CD14-positive monocyte (primary cell): ENCODE measurements around the gene CXXC5. TPM values are rescaled to one million over a fixed set of nuclear protein-coding genes. Genes with fewer than 3 reads are reported as not detected.

Source experiments
- DNase-seq, 3 donors: peaks; one replicate each; pipeline ENCODE4 v3.0.0-alpha.2; 2011 to 2022
- H2AFZ ChIP-seq: 2 replicates; pipeline ENCODE4 v1.6.0; 2012; ENCODE audit warnings: mild to moderate bottlenecking, low read depth, low read length, inconsistent platforms; ENCODE audit not compliant: insufficient read depth, poor library complexity, severe bottlenecking
- H3K27ac ChIP-seq, 2 donors: 1 replicate in 1 of 2; 2 replicates in 1 of 2; pipeline ENCODE4 v1.5.1; 2012 to 2013; ENCODE audit warnings: low read length in 2 of 2, control low read depth in 1 of 2, inconsistent platforms in 1 of 2, low read depth in 1 of 2, mild to moderate bottlenecking in 1 of 2
- H3K27me3 ChIP-seq, 2 donors: one replicate each; pipeline versions ENCODE4 v1.6.0 to v1.6.1; 2011 to 2013; ENCODE audit warnings: low read length in 2 of 2; ENCODE audit not compliant: control insufficient read depth in 2 of 2, insufficient read depth in 2 of 2
- H3K36me3 ChIP-seq, 2 donors: replicated peaks in 1 of 2; 1 replicate in 1 of 2; 2 replicates in 1 of 2; pipeline versions ENCODE4 v1.5.1 to v1.6.1; 2012 to 2013; ENCODE audit warnings: low read length in 2 of 2, control low read depth in 1 of 2, inconsistent platforms in 1 of 2, mild to moderate bottlenecking in 1 of 2; ENCODE audit not compliant: insufficient read depth in 2 of 2, control insufficient read depth in 1 of 2
- H3K4me1 ChIP-seq, 2 donors: 1 replicate in 1 of 2; 2 replicates in 1 of 2; pipeline versions ENCODE4 v1.5.1 to v1.6.1; 2012 to 2013; ENCODE audit warnings: low read length in 2 of 2, control low read depth in 1 of 2, inconsistent platforms in 1 of 2, mild to moderate bottlenecking in 1 of 2, moderate library complexity in 1 of 2; ENCODE audit not compliant: insufficient read depth in 2 of 2, control insufficient read depth in 1 of 2
- H3K4me2 ChIP-seq: replicated peaks from 2 replicates; pipeline ENCODE3; 2012; ENCODE audit warnings: low read length, moderate library complexity, mild to moderate bottlenecking; ENCODE audit not compliant: poor library complexity, severe bottlenecking; ENCODE audit errors: extremely low read depth
- H3K4me3 ChIP-seq, 3 experiments: fragments of 200-600 bp in 1 of 3; sonication (generic) in 1 of 3; replicated peaks in 1 of 3; 1 replicate in 2 of 3; 2 replicates in 1 of 3; pipeline ENCODE4 v1.5.1; 2011 to 2013; ENCODE audit warnings: low read length in 3 of 3, mild to moderate bottlenecking in 3 of 3, control low read depth in 2 of 3, low read depth in 2 of 3, inconsistent platforms in 1 of 3, moderate library complexity in 1 of 3
- H3K79me2 ChIP-seq: 2 replicates; pipeline ENCODE4 v1.6.0; 2012; ENCODE audit warnings: mild to moderate bottlenecking, control low read depth, inconsistent platforms, low read length, moderate library complexity; ENCODE audit not compliant: insufficient read depth
- H3K9ac ChIP-seq: 2 replicates; pipeline ENCODE4 v1.6.0; 2017; ENCODE audit warnings: low read length, mild to moderate bottlenecking; ENCODE audit not compliant: insufficient read depth, poor library complexity, severe bottlenecking
- H3K9me3 ChIP-seq, 2 donors: replicated peaks in 1 of 2; 1 replicate in 1 of 2; 2 replicates in 1 of 2; pipeline versions ENCODE4 v1.5.1 to v1.6.1; 2012 to 2013; ENCODE audit warnings: low read length in 2 of 2, control low read depth in 1 of 2; ENCODE audit not compliant: control insufficient read depth in 1 of 2, insufficient read depth in 1 of 2
- H4K20me1 ChIP-seq: 2 replicates; pipeline ENCODE4 v1.6.0; 2012; ENCODE audit warnings: mild to moderate bottlenecking, low read length, control low read depth, moderate library complexity; ENCODE audit not compliant: insufficient read depth
- H3K27ac Mint-ChIP-seq, 7 donors: one replicate each; pipeline ENCODE4 v1.8.0; 2020; ENCODE audit warnings: mild to moderate bottlenecking in 7 of 7, mixed read lengths in 7 of 7, moderate library complexity in 6 of 7, inconsistent platforms in 2 of 7
- H3K27me3 Mint-ChIP-seq, 3 donors: one replicate each; pipeline ENCODE4 v1.8.0; 2021 to 2022; ENCODE audit warnings: low read depth in 3 of 3, mild to moderate bottlenecking in 3 of 3, mixed read lengths in 3 of 3, moderate library complexity in 3 of 3, inconsistent platforms in 1 of 3
- H3K36me3 Mint-ChIP-seq, 2 donors: one replicate each; pipeline ENCODE4 v1.8.0; 2020; ENCODE audit warnings: mixed read lengths in 2 of 2, inconsistent platforms in 1 of 2, mild to moderate bottlenecking in 1 of 2
- H3K4me1 Mint-ChIP-seq: one replicate; pipeline ENCODE4 v1.8.0; 2020; ENCODE audit warnings: mild to moderate bottlenecking, mixed read lengths
- H3K4me3 Mint-ChIP-seq, 2 donors: one replicate each; pipeline ENCODE4 v1.8.0; 2020; ENCODE audit warnings: mild to moderate bottlenecking in 2 of 2, mixed read lengths in 2 of 2, moderate library complexity in 1 of 2
- H3K9me3 Mint-ChIP-seq, 7 donors: one replicate each; pipeline ENCODE4 v1.8.0; 2020 to 2022; ENCODE audit warnings: mixed read lengths in 7 of 7, mild to moderate bottlenecking in 6 of 7, moderate library complexity in 6 of 7, inconsistent platforms in 2 of 7
- CTCF ChIP-seq: fragments of 200-600 bp; IDR thresholded peaks from one replicate; pipeline ENCODE4 v1.8.0; 2022; ENCODE audit warnings: antibody characterized with exemption, mild to moderate bottlenecking
- WGBS: methylation state at CpG from one replicate; pipeline ENCODE4 v1.1.5; 2013; ENCODE audit warnings: missing lambda C conversion rate; ENCODE audit not compliant: insufficient coverage; 5-methylcytosine and 5-hydroxymethylcytosine counted together
- intact Hi-C, 2 donors: fragments of 100-400 bp; cut with micrococcal nuclease; formaldehyde crosslinking; loops; one replicate each; pipeline versions ENCODE4 v1.15.0 to v1.15.1; 2023
- polyA plus RNA-seq, 3 donors: library from polyadenylated mRNA; depleted of rRNA in 1 of 3; unstranded in 2 of 3; stranded (reverse) in 1 of 3; fragments of 300-500 nt in 2 of 3; fragments of >200 nt in 1 of 3; fragmentation: Illumina TruSeq in 2 of 3; gene quantifications; 1 replicate in 2 of 3; 2 replicates in 1 of 3; pipeline ENCODE4 v1.2.3, GENCODE V29; 2012 to 2021

The CXXC5 gene
- polyA plus RNA-seq, 3 donors: 22.4 to 37.2 (median 33.7) TPM

GRCh38 chr5:139667001-139667729, 19.0 kb downstream of the CXXC5 start:
- peaks cover 0 to 2% (median 0%) of the 10 kb centered on the region in 7 donors for H3K9me3 Mint-ChIP-seq
- TF ChIP-seq CTCF: no peak
- peak overlapping the region; percentile 55 to 96 (median 81) for H3K27ac Mint-ChIP-seq
- Histone ChIP-seq H3K9ac (peak overlapping the region; percentile 84), H3K27me3 (peaks cover 0 to 18% of the 10 kb centered on the region in 2 donors), H3K27ac (peak overlapping the region in 1 of 2 donors; percentile 80), H4K20me1 (peaks cover 15% of the 10 kb centered on the region), H3K79me2 (peaks cover 54% of the 10 kb centered on the region), H3K4me1 (peaks cover 93 to 97% of the 10 kb centered on the region in 2 donors), H3K36me3 (no peaks in the 10 kb centered on the region), H2AFZ (no peak overlapping the region), H3K9me3 (no peaks in the 10 kb centered on the region), H3K4me3 (peak overlapping the region in 1 of 3 experiments; percentile 74), H3K4me2 (peak overlapping the region; percentile 76)
- peak overlapping the region in 1 of 2 donors; percentile 69 for H3K4me3 Mint-ChIP-seq
- peaks cover 31% of the 10 kb centered on the region in 2 donors for H3K36me3 Mint-ChIP-seq
- peaks cover 13 to 34% (median 22%) of the 10 kb centered on the region in 3 donors for H3K27me3 Mint-ChIP-seq
- intact Hi-C loops: no loop called here
- peaks cover 90% of the 10 kb centered on the region for H3K4me1 Mint-ChIP-seq
- 67% methylated on average over 2 of the region's 2 CpGs for WGBS
- DNase-seq: no peak

DNA sequence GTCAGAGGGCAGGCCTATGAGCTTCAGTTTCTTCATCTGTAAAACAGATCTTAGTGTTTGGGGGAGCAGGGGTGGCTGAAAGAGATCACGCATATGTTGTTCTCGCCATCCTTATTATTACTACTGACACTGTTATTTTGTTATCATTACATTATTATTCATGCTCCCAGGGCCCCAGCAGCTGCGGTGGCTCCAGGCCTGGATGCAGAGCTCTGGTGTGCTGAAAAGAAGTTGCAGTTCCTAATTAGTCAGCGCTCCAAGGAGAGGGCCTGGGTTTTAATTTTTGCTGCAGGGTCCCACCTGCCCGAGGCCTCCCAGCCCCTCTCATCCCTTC, 19.5 kb downstream of the CXXC5 start:
- H2AFZ ChIP-seq: peak overlapping the region; percentile 69
- H3K4me1 Mint-ChIP-seq: peaks cover 84% of the 10 kb centered on the region

More for the DNA sequence above, 19.5 kb downstream of the CXXC5 start:
- Histone ChIP-seq H3K4me3 (peak overlapping the region in 2 of 3 experiments; percentile 20 to 74), H3K36me3 (no peaks in the 10 kb centered on the region), H4K20me1 (peaks cover 20% of the 10 kb centered on the region), H3K9me3 (no peaks in the 10 kb centered on the region), H3K4me2 (peak overlapping the region; percentile 76), H3K4me1 (peaks cover 88 to 92% of the 10 kb centered on the region in 2 donors), H3K27me3 (peaks cover 0 to 18% of the 10 kb centered on the region in 2 donors), H3K9ac (peak overlapping the region; percentile 84), H3K79me2 (peaks cover 48% of the 10 kb centered on the region), H3K27ac (peak overlapping the region; percentile 31 to 80)
- no peak for DNase-seq
- WGBS: 3% methylated on average over 3 of the region's 5 CpGs
- H3K4me3 Mint-ChIP-seq: peak overlapping the region; percentile 69 to 76
- intact Hi-C loops: no loop called here
- peaks cover 0 to 2% (median 0%) of the 10 kb centered on the region in 7 donors for H3K9me3 Mint-ChIP-seq
- TF ChIP-seq CTCF: no peak
- peaks cover 13 to 36% (median 24%) of the 10 kb centered on the region in 3 donors for H3K27me3 Mint-ChIP-seq
- peaks cover 29 to 31% of the 10 kb centered on the region in 2 donors for H3K36me3 Mint-ChIP-seq
- H3K27ac Mint-ChIP-seq: peak overlapping the region; percentile 55 to 96 (median 81)
